Adipocyte (in vitro differentiated cells): ENCODE data around the gene EIF2B2.

Source experiments
- DNase-seq: peaks from one replicate; pipeline ENCODE4 v3.0.0-alpha.2; 2015; ENCODE audit warnings: low read depth
- H3K27me3 ChIP-seq: replicated peaks from 2 replicates; pipeline ENCODE4 v1.7.0; 2013; ENCODE audit warnings: mild to moderate bottlenecking, low read length, moderate library complexity; ENCODE audit not compliant: control insufficient read depth, insufficient read depth
- H3K36me3 ChIP-seq: 2 replicates; pipeline ENCODE4 v1.7.0; 2013; ENCODE audit warnings: low read length, mild to moderate bottlenecking, moderate library complexity; ENCODE audit not compliant: control insufficient read depth, insufficient read depth, severe bottlenecking
- H3K4me1 ChIP-seq: 2 replicates; pipeline ENCODE4 v1.7.0; 2013; ENCODE audit warnings: mild to moderate bottlenecking, low read length, moderate library complexity; ENCODE audit not compliant: control insufficient read depth, insufficient read depth
- H3K4me3 ChIP-seq: 2 replicates; pipeline ENCODE4 v1.7.0; 2013; ENCODE audit warnings: mild to moderate bottlenecking, low read length, moderate library complexity
- H3K9ac ChIP-seq: 2 replicates; pipeline ENCODE4 v1.7.0; 2013; ENCODE audit warnings: mild to moderate bottlenecking, low read length, moderate library complexity
- H3K9me3 ChIP-seq: 2 replicates; pipeline ENCODE4 v1.7.0; 2013; ENCODE audit warnings: mild to moderate bottlenecking, low read length, moderate library complexity; ENCODE audit not compliant: control insufficient read depth

The EIF2B2 gene

GRCh38 chr14:75002392-75003249, at the start of gene EIF2B2:
Gene EIF2B2 (plus strand): TSS chr14:75002921. CDS start chr14:75002991, 70 bp downstream.
- H3K4me1 ChIP-seq: peaks cover 10% of the 10 kb centered on the region
- peak within 1 kb of the TSS; percentile 88 for H3K9ac ChIP-seq
- H3K9me3 ChIP-seq: peaks cover 3% of the 10 kb centered on the region
- H3K4me3 ChIP-seq: peak within 1 kb of the TSS; percentile 92
- H3K27me3 ChIP-seq: no peaks in the 10 kb centered on the region
- DNase-seq: peak; percentile 98
- peaks cover 27% of the 10 kb centered on the region for H3K36me3 ChIP-seq

DNA sequence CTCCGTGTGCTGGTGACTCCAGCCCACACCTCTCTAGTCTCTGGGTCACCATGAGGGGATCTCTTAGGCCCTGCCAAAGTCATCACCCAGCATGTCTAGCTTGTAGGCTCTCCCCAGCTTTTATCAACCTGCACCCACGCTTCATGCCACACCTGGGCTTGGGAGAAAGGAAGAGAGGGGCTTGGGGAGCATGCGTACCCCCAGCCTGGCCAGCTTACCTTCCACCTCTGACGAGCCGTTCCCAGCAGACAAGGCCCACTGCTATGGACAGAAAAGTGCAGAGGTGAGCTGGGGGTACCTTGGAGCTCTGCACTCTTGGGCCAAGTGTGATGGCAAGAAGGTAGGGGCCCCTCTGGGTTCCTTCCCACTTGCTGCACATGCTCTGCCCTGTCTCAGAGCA, 49.0 kb upstream of the EIF2B2 start:
- no peaks in the 10 kb centered on the region for H3K9me3 ChIP-seq
- H3K4me1 ChIP-seq: peaks cover 6% of the 10 kb centered on the region
- no peak overlapping the region for H3K4me3 ChIP-seq
- no peaks in the 10 kb centered on the region for H3K27me3 ChIP-seq
- DNase-seq: no peak
- H3K36me3 ChIP-seq: no peaks in the 10 kb centered on the region
- no peak overlapping the region for H3K9ac ChIP-seq

DNA sequence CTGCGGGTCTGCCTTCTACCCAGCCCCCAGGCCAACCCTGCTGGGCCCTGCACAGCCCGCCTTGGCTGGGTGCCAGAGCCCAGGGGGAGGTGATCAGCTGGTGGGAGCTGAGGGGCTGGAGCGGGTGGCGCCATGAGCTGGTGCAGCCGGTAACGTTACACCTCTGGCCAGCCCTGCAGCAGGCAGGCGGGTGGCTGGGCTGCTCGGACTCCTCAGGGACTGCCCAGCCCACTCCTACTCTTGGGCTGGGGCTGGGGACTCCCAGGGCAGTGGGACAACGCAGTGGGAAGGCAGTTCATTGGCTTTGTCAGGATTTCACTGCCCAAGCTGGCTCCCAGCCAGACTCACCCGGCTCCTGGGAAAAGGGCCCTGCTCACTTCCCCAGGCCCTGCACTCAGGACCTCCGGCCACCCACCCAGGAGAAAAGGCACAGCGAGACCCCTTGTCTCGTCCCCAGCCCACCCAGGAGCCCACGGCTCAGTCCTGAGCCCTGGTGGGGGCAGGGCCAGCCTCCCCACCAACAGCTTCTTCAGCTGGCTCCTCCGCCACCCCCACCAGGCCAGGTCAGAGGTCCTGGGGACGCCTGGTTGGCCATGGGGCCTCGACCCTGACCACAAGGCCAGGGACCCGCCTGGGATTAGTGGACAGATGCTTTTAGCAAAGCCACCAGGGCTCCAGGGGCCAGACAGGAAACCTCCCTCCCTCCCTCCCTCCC, 48.3 kb upstream of the EIF2B2 start:
- DNase-seq: no peak
- H3K4me1 ChIP-seq: peaks cover 6% of the 10 kb centered on the region
- no peaks in the 10 kb centered on the region for H3K36me3 ChIP-seq
- no peaks in the 10 kb centered on the region for H3K27me3 ChIP-seq
- H3K9me3 ChIP-seq: no peaks in the 10 kb centered on the region
- H3K9ac ChIP-seq: peak overlapping the region; percentile 63
- H3K4me3 ChIP-seq: peak overlapping the region; percentile 75

- no peak for DNase-seq
- Histone ChIP-seq H3K4me1 (peaks cover 6% of the 10 kb centered on the region), H3K9me3 (no peaks in the 10 kb centered on the region), H3K4me3 (peak overlapping the region; percentile 75), H3K27me3 (no peaks in the 10 kb centered on the region), H3K9ac (peak overlapping the region; percentile 63), H3K36me3 (no peaks in the 10 kb centered on the region)
Observed at GRCh38 chr14:74954947-74955228, 47.8 kb upstream of the EIF2B2 start.

GRCh38 chr14:74955229-74956026, 47.3 kb upstream of the EIF2B2 start, which contains the start of gene PGF:
Gene PGF (minus strand): TSS chr14:74955597. CDS start chr14:74955242, 355 bp downstream.
- Histone ChIP-seq H3K4me3 (peak within 1 kb of the TSS; percentile 75), H3K36me3 (no peaks in the 10 kb centered on the region), H3K9ac (peak within 1 kb of the TSS; percentile 63), H3K9me3 (no peaks in the 10 kb centered on the region), H3K4me1 (peaks cover 6% of the 10 kb centered on the region), H3K27me3 (no peaks in the 10 kb centered on the region)
- DNase-seq: peak; percentile 74

DNA sequence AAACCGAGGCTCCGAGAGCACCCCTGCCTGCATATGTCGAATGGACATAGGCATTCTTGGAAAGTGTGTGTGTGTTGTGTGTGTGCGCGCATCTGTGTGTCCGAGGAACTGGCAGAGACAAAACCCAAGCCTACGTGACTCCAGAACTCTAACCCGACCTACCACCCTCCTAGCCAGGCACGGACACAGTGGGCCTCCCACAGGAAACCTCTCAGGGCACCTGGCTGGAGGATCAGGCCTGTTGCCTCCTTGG, 46.8 kb upstream of the EIF2B2 start:
- no peaks in the 10 kb centered on the region for H3K9me3 ChIP-seq
- no peak overlapping the region for H3K9ac ChIP-seq
- H3K4me1 ChIP-seq: peaks cover 6% of the 10 kb centered on the region
- no peaks in the 10 kb centered on the region for H3K27me3 ChIP-seq
- no peaks in the 10 kb centered on the region for H3K36me3 ChIP-seq
- peak overlapping the region; percentile 75 for H3K4me3 ChIP-seq
- no peak for DNase-seq

DNA sequence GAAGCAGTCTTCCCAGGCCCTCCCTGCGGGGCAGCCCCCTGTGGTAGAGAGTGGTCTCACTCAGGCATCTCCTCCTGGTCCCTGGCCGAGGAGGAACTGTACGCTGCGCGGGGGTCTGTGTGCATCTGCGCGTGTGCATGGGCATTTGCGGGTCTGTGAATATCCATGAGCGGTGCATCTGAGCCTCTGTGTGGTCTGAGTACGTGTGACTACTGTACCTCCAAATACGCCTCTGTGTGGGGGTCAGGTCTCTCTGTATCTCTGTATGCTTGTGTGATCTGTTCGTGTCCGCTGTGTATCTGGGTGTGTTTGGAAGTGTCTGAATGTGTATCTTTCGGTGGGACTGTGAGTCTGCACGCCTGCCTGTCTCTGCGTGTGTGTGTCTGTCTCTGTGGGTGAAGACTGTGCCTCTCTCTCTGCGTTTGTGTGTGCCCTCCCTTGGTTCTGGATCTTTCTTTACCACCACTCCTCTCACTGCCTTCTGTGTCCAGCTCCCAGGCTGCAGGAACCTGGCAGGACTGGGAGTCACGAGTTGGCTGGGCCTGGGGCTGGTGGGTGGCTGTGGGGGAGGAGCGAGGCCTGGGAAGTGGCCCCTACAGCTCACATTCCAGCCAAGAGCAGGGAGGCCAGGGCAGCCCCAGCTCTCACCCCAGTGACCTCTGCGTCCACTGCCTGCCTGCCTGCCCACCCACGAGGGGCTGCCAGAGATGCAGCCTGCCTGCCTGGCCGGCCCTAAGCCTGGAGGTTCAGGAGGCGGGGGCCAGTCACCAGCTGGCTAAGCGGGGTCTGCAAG, 46.2 kb upstream of the EIF2B2 start:
- no peak overlapping the region for H3K9ac ChIP-seq

GRCh38 chr14:74959596-74960180, 43.0 kb upstream of the EIF2B2 start:
- no peak overlapping the region for H3K9ac ChIP-seq
- H3K4me3 ChIP-seq: no peak overlapping the region
- no peaks in the 10 kb centered on the region for H3K36me3 ChIP-seq
- no peak for DNase-seq
- no peaks in the 10 kb centered on the region for H3K9me3 ChIP-seq
- H3K4me1 ChIP-seq: peaks cover 11% of the 10 kb centered on the region
- no peaks in the 10 kb centered on the region for H3K27me3 ChIP-seq

More for the DNA sequence above, 46.2 kb upstream of the EIF2B2 start:
- Histone ChIP-seq H3K4me3 (no peak overlapping the region), H3K4me1 (peaks cover 6% of the 10 kb centered on the region), H3K36me3 (no peaks in the 10 kb centered on the region), H3K27me3 (no peaks in the 10 kb centered on the region), H3K9me3 (no peaks in the 10 kb centered on the region)
- no peak for DNase-seq

- DNase-seq: no peak
- Histone ChIP-seq H3K4me1 (peaks cover 13% of the 10 kb centered on the region), H3K4me3 (no peak overlapping the region), H3K36me3 (no peaks in the 10 kb centered on the region), H3K27me3 (no peaks in the 10 kb centered on the region), H3K9me3 (no peaks in the 10 kb centered on the region), H3K9ac (no peak overlapping the region)
Observed at GRCh38 chr14:74960736-74961135, 42.0 kb upstream of the EIF2B2 start.

- DNase-seq: no peak
- Histone ChIP-seq H3K4me3 (no peak overlapping the region), H3K4me1 (peaks cover 17% of the 10 kb centered on the region), H3K36me3 (no peaks in the 10 kb centered on the region), H3K9me3 (no peaks in the 10 kb centered on the region), H3K27me3 (no peaks in the 10 kb centered on the region), H3K9ac (no peak overlapping the region)
Observed at GRCh38 chr14:74961238-74961911, 41.3 kb upstream of the EIF2B2 start.
